Stimulated activated CD8-positive, alpha-beta memory T cell treated with anti-CD3 and anti-CD28 coated beads, Interleukin-12 subunit alpha, Interleukin-12 subunit beta, amount 100 ng/mL, for 4 hours (primary cell): Measurements from ENCODE around the gene PRUNE2.
"Not testable (repeated sequence)": the region's sequence is repeated elsewhere in the genome, so short reads cannot be mapped to it uniquely, and the experiment has no call there.

Experiments used
- DNase-seq: peaks from one replicate; pipeline ENCODE4 v3.0.0-alpha.2; 2020; ENCODE audit warnings: low read depth

PRUNE2 gene

DNA sequence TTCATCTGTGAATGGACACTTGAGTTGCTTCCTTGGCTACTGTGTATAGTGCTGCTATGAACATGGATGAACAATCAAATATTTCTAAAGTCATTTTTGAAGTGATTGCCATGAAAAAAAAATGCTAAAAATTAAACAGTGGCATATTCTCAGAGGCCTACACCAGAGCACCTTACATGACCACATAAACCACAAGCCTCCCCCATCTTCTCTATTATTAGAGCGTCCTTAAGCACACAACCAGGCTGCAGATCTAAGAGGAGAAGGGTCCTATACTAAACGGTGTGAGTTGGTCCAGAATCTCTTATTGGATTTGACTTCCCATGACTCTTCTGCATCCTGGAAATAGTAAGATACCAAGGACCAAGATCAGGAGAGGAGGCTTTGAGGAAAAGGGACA lies 107.4 kb downstream of the PRUNE2 start:
- DNase-seq: no peak

DNA sequence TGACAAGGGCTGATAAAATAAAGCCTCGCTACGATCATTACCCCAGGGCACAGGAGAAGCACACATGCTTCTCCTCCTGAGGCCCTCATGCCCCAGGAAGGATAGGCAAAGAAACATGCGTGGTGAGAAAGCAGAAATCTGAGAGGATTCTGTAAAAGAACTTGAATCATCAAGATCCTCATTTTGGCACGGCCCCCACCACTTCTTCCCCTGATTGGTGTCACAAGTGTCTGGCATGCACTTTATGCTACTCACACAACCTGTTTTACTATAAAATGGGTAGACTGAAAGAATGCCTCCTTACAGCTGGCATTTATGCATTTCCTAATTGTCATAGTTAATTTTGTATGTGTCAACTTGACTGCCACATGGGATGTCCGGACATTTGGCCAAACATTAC lies 109.6 kb downstream of the PRUNE2 start:
- DNase-seq: no peak

DNA sequence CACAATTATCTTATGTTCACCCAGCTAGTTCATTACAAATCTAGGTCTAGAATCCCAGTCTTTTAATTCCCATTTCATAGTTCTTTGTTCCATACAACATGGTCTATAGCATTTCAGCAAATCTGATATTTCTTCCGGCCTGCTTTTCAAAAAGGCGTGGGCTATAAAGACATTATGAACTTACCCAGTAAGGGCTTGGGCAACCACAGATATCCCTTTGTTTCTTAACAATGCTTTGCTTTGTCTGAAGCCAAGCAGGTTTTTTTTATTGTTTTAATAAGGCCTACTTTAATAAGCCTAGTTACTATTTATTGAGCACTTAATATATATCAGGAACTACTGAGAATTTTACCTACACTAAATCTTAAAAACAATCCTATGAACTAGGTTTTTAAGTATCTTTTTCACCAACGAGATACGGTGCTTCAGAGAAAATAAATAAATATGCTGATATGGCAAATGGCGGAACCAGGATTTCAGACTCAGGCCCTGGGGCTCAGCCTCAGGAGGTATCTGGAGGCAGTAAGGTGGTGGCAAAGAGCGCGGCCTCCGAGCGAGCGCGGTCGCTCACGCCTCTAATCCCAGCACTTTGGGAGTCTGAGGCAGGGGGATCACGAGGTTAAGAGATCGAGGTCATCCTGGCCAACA lies 112.0 kb downstream of the PRUNE2 start:
- no peak for DNase-seq

DNA sequence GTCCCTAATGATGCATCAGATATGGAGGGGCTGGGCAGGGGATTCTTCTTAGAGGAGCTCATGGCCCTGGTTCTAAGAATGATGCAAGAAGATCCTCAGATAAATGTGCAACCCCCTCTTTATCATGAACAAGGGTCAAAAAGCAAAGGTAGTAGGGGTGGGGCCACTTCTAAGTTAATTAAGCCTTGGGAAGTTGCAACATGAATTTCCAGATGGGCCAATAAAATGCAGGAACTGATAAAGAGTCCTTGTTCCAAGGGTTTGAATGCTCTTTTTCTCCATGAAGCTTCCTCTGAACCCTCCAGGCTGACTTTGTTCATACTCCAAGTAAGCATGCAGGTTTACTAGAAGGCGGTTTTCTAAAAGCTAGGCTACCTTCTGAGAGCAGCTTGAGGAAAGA lies 116.1 kb downstream of the PRUNE2 start:
- DNase-seq: no peak

GRCh38 chr9:76787677-76788076 lies 118.2 kb downstream of the PRUNE2 start:
- no peak for DNase-seq

- no peak for DNase-seq
Measured at GRCh38 chr9:76785501-76785900, 120.4 kb downstream of the PRUNE2 start.

- no peak for DNase-seq
Measured at GRCh38 chr9:76784881-76785280, 121.0 kb downstream of the PRUNE2 start.

DNA sequence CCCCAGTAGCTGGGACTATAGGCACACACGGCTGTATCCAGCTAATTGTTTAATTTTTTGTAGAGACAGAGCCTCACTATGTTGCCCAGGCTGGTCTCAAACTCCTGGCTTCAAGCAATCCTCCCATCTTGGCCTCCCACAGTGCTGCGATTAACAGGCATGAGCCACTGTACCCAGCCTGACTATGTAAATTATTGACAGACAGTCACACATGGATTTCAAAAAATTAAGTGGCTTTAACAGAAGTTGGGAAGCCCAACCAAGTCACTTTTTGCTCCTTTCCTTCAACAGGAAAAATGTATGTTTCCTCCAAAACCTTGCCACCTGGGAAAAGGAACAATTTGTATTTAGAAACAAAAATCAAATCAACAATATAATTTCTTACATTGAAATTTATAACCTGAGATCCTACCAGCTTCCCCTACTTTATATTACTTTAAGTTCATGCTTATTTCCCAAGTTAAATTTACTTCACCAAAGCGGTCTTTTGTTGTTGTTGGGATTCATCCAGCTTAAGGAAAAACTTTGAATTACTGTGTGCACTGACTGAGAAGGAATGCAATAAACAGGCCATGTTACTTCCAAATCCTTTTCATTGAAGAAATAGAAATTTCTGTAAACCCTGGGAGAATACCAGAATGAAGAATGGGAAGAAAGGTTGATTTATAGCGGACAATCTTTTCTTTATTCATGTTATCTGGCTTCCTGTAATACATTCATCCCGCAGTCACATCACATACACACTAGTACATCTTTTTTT lies 133.0 kb downstream of the PRUNE2 start:
- DNase-seq: no peak

GRCh38 chr9:76766126-76766525 lies 139.8 kb downstream of the PRUNE2 start:
- DNase-seq: no peak

GRCh38 chr9:76764138-76764537 lies 141.8 kb downstream of the PRUNE2 start, which contains the start of gene PCA3:
Gene PCA3, plus strand, starts transcription at chr9:76764438.
- DNase-seq: no peak

DNA sequence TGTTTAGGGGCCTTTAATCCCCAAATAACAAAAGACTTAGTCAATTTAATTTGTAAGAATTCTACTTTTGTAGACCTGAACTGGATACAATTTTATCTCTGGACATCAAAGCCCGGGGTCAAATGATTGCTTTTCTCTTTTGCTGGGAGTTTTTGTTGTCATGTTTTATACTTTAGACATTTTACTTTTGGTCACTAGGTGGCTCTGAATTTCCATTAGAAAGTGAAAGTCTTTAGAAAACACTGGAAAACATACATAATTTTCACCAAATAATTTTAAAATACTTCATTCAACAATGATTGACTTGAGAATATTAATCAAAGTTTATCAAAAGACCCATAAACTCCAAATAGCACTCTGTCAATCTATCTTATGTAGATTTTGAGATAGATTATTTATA lies 144.5 kb downstream of the PRUNE2 start:
- no peak for DNase-seq

DNA sequence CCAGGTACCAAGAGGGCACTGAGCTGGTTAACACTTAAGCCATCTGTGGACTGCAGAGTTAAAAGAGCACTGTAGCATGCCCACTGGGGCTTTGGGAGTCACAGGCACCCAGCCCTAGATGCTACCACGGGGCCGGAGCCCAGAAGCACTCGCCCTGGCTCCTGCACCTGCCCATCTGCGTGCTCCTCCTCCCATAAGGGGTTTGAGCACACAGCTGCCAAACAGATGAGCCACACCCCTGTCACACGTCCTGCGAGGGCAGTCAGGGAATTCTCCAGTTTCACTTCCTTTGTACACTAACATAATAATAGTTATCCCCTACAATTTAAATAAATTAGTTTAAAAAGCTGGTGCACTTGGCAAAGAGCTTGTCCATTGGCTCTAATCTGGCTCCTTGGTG lies 146.2 kb downstream of the PRUNE2 start:
- DNase-seq: no peak

DNA sequence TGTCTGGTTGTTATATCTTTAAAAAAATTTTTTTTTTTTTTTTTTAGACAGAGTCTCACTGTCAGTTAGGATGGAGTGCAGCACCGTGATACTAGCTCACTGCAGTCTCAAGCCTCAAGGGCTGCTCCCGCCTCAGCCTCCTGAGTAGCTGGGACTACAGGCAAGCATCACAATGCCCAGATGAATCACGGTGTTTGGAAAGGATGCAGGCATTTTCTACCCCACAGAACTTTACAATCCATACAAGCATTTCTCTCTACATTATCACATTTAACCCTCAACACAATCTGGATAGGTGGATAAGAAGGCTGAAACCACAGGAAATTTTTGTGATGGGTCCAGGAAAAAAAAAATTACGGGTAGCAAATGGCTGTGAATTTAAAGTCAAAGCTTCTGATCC lies 147.4 kb downstream of the PRUNE2 start:
- no peak for DNase-seq

DNA sequence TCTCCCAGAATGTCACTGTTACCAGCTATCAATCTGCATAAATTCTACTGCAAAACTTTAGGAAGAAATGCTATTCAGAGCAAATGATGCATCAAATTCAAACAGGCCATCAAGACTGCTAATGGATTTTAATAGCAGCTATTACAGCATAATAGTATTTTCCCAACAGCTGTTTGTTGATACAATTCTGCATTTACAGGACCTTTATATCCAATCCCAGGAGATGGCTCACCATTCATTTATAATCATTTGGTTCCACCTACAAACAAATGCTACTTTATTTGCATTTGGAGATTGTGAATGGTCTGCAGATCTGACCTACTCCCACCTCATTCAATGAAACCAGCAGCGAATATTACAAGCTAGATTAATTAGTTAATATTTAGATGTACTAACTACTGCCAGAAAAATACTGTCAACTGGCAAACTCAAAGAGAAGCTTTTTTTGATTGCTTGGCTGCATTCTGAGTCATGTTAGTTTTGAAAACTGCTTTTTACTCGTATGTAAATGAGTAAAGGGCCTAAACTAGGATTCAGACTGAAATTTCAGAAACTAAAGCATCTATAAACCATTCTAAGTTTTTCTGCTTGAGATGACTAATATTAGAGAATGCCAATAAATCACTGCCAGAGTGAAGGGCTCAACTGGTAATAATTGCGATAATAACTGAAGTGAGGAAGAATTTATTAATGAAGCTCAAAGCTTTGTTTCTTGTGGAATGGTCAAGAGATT lies 148.8 kb downstream of the PRUNE2 start:
- DNase-seq: no peak

DNA sequence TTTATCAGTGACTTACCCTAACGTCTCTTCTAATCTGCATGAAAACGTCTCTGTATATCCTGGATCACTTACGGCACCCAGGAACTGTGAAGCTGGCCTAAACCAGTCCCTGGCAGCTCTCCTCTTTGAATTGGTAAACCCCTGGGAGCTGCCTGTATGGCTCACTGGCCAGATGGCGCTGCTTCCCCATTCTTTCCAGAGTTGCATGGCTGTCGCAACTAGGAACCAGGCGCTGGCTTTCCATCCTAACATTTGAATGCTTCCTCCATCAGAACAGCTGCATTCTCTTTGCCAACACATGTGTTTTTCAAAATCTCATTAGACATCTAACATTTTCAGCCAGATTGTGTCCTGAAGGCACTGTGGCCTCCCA lies 149.7 kb downstream of the PRUNE2 start:
- DNase-seq: no peak

DNA sequence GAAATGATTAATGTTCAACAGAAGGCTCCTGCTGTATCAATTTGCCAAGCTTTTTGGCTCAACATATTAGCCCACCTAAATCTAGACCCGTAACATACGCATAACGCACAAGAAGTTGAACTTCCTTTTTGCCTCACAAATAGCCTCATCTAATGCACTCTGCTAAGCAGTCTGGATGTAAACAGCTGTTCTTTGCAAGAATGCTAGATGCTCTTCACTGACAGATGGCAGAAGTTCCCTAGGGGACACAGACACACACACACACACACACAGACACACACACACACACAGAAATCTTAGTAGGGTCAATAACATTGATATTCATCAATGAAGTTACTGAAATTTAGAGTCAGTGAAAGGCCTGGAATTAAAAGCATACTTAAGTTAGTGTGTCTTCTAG lies 154.9 kb downstream of the PRUNE2 start:
- no peak for DNase-seq

- no peak for DNase-seq
Measured at GRCh38 chr9:76744336-76744735, 161.6 kb downstream of the PRUNE2 start.

- DNase-seq: no peak
Measured at GRCh38 chr9:76743931-76744330, 162.0 kb downstream of the PRUNE2 start.

DNA sequence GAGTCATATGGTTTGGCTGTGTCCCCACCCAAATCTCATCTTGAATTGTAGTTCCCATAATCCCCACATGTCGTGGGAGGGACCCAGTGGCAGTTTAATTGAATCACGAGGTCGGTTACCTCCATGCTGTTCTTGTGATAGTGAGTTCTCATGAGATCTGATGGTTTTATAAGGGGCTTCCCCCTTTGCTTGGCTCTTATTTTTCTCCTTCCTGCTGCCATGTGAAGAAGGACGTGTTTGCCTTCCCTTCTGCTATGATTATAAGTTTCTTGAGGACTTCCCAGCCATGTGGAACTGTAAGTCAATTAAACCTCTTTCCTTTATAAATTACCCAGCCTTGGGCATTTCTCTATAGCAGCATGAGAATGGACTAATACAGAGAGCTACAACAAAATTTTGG lies 163.0 kb downstream of the PRUNE2 start:
- not testable (repeated sequence) for DNase-seq

DNA sequence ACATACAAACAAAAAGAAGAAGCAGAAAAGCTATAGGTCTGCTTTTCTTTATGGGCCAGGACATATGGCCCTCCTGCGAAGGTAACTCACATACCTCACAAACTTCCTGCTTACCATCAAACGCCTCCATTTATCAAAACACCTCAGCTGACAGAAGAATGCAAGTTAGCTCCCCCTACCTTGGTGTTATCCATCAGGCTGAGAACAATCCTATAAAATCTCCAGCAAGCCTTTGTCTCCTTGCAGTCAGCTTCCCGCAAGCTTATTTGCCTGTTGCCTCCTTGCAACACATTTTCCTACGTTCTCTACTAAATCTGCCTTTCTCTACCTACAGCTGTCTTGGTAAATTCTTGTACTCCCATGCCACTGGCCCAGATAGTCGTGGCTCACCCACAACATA lies 164.4 kb downstream of the PRUNE2 start:
- DNase-seq: no peak

DNA sequence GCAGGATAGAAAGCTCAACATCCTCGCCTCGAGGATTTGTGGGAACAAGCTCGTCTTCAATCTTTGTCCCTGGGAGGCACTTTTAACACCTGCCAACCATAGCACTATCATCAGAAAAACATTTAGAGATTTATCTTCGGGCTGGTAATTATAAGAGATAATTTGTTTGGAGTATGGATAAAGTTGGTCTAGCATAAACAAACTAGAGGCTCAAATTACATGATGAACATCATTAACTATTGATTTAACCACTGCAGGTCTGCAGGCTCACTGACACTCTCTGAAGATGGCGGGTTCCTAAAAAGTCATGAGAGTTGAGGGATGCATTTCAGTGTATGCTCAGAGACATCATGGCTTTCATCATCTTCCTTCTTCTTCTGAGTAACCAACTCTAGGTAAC lies 167.5 kb downstream of the PRUNE2 start:
- DNase-seq: no peak

DNA sequence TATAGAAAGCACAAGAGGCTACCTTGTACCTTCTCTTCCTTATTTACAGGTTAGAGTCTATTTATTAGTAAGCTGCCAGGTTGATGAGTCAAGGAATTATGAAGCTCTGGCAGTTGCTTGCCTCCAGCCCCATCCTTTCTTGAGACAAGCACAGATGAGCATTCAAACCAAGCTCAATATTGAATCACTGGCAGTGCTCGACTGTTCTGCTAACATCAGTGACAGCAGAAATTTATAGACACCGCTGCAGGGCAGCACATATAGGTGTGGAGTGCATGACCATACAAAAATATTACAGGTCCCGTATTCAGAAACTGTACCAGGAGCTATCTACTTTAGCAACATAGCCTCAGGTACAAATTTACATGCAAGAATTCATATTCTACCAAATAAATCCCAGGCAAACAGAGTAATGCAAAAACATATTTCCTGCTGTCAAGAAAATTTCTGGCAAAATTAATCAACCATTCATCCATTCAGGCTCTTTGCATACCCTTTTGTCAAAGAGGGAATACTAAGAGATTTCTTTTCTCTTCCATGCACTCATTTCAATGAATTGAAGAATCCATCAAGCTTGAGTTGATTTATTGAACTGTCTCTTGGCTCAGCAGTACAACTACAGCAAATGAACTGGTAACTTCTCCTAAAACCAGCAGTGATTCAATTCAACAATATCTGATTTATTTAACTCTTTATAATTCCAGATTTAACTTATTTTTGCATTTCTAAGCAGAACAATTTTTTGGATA lies 168.6 kb downstream of the PRUNE2 start:
- no peak for DNase-seq

DNA sequence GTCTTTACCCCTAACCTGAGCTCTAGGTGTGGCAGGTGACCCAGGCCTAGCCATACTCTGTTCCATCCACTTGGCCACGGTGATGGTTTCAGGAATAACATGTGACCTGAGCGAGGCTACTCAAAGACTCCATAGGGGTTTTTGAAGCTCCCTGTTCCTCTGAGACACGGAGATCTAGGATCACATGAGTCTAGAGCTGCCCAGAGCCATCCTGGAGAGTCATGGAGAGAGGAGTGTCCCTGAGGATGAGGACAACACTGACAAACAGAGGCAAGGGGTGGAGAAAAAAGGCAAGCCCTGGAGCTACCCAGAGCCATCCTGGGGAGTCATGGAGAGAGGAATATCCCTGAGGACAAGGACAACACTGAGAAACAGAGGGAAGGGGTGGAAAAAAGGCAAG lies 171.2 kb downstream of the PRUNE2 start:
- DNase-seq: no peak
